GM21723 (cell line): ENCODE results near the gene CROCC.

Source experiments
- ATAC-seq: cut with Tn5 transposase; IDR thresholded peaks from one replicate; pipeline ENCODE4 v1.9.1; 2021; ENCODE audit warnings: mild to moderate bottlenecking, moderate library complexity; ENCODE audit not compliant: unreplicated experiment

CROCC gene

DNA sequence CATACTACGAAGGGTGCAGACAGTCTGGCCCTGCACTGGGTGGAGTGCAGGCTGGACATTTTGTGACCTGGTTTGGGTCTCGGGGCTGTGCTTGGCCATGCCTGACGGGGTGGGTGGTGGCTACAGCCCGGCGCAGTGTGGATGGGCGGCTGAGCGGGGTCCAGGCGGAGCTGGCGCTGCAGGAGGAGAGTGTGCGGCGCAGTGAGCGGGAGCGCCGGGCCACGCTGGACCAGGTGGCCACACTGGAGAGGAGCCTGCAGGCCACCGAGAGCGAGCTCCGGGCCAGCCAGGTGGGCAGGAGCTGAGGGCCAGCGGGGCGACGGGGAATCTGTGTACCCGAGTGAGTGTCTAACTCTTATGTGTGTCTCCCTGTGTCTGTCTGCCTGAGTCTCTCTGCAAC is 44.6 kb downstream of the CROCC start:
- no peak for ATAC-seq

DNA sequence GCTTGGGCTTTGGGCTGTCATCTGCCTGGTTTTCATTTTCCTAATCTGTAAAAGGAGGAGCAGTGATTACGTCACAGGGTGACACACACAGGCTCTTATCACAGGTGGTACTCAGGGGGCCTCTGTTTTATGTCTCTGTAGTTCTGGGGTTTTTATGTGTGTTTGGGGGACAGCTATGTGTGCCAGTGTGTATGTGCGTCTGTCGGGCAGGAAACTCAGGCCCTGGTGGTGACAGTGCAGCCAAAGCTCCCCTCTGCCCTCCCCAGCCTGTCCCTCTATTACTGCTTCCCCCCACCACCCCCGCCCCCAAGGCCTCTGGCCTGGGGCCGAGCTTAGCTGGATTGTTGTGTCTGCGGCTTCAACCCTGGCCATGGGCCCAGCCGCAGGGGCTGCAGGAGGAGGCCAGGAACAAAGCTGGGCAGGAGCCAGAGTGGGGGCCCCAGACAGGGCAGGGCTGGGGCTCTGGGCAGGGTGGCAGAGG is 45.4 kb downstream of the CROCC start:
- no peak for ATAC-seq

- no peak for ATAC-seq
Measured at GRCh38 chr1:16967962-16968361, 46.2 kb downstream of the CROCC start.

- no peak for ATAC-seq
Measured at GRCh38 chr1:16968372-16968771, 46.6 kb downstream of the CROCC start.

DNA sequence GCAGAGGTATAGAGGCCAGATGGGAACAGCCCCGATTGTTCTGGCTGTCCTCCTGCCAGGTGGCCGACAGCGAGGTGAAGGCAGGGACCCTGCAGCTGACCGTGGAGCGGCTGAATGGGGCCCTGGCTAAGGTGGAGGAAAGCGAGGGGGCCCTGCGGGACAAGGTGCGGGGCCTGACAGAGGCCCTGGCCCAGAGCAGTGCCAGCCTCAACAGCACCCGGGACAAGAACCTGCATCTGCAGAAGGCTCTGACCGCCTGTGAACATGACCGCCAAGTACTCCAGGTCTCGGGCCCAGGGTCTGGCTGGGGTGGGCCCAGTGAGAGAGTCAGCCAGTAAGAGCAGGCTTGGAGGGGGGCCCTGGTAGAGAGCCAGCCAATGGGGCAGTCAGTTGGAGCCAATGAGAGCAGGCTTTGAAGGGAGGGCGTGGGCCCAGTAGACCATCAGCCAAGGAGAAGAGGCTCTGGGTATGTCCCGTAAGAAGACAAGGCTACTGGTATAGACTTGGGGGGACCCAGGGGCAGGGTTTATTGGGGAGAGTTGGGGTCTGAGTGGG is 47.4 kb downstream of the CROCC start:
- ATAC-seq, result no peak

DNA sequence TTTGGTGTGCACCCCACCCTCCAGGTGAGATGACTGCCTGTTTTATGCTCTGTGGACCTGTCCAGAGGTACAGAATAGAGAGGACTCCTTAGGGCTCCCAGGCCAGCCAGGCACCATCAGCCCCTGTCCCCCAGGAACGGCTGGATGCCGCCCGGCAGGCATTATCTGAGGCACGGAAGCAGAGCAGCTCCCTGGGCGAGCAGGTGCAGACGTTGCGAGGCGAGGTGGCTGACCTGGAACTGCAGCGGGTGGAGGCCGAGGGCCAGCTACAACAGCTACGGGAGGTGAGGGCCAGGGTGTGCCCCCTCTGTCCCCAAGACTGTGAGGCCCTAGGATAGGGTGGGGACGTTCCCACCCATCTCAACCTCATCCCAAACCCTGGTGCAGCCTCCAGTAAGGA is 47.9 kb downstream of the CROCC start:
- no peak for ATAC-seq

- ATAC-seq, result no peak
Measured at GRCh38 chr1:16970132-16970910, 48.6 kb downstream of the CROCC start.

- no peak for ATAC-seq
Measured at GRCh38 chr1:16971341-16972188, 49.8 kb downstream of the CROCC start.

GRCh38 chr1:16972189-16972895 is 50.6 kb downstream of the CROCC start:
- ATAC-seq, result no peak

DNA sequence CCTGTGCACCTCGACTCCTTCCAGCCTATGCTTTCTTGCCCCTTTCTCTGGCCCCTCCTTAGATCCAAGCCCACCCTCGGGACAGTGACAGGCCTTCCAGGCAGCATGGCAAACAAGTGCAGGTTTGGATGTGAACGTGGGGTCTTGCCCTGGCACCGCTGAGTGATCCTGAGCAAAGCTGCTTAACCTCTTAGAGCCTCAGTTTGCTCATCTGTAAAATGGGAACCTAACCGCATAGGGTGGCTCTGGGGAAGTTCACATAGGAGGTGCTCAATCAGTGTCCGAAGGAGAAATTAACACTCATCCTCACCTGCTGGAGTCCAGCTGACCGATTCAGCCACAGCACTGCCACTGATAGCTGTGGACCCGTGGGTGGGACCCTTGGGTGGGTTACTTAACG is 51.5 kb downstream of the CROCC start:
- no peak for ATAC-seq

GRCh38 chr1:16975211-16975610 is 53.5 kb downstream of the CROCC start:
- ATAC-seq, result no peak

- ATAC-seq, result no peak
Measured at GRCh38 chr1:16975838-16976237, 54.1 kb downstream of the CROCC start.

GRCh38 chr1:16976966-16977365 is 55.2 kb downstream of the CROCC start:
- no peak for ATAC-seq

GRCh38 chr1:16977377-16977776 is 55.6 kb downstream of the CROCC start:
- ATAC-seq, result no peak

DNA sequence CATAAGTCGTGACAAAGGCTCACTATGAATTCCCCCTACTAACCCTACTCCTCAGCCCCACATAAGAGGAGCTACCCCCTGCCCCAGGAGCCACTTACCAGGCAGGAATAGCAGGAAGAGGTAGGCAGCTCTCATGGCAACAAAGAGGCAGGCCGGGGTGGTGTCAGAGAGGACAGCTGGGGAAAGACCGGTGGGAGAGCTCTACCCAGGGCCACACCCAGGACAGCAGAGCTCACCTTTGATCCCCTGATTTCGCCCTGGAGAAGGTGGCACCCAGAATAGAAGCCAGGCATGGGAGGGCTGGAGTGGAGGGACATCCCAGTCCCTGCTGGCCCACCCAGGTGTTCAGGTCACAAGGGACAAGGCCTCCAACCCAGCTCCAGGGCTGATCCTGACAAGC is 56.4 kb downstream of the CROCC start:
- no peak for ATAC-seq

- no peak for ATAC-seq
Measured at GRCh38 chr1:16978567-16979474, 57.1 kb downstream of the CROCC start.

- ATAC-seq, result no peak
Measured at GRCh38 chr1:16979475-16980327, 58.0 kb downstream of the CROCC start.

- no peak for ATAC-seq
Measured at GRCh38 chr1:16980473-16981268, 58.9 kb downstream of the CROCC start, which contains the start of gene MFAP2. TSS of gene MFAP2 (minus strand) at chr1:16980620. CDS start at chr1:16978273, 2,347 bp downstream.
